Kidney (tissue), 14 donors: ENCODE data around the gene ALG10. TPM values are rescaled to one million over a fixed set of nuclear protein-coding genes. Genes with fewer than 3 reads are reported as not detected.
"Not testable (repeated sequence)": the region's sequence is repeated elsewhere in the genome, so short reads cannot be mapped to it uniquely, and the experiment has no call there.

Experiments
- DNase-seq, 5 donors: peaks; one replicate each; pipeline ENCODE4 v3.0.0-alpha.2; 2013 to 2020
- FAIRE-seq: peaks from 2 replicates; lab custom pipeline; 2012; peaks lifted over from hg19 to GRCh38; lab: Jason Lieb, UNC
- H3K27ac ChIP-seq, 2 donors: one replicate each; pipeline ENCODE4 v1.7.0; 2013; ENCODE audit warnings: low read depth in 2 of 2, low read length in 2 of 2, inconsistent platforms in 1 of 2
- H3K27me3 ChIP-seq: one replicate; pipeline ENCODE4 v1.7.1; 2013; ENCODE audit warnings: low read length, inconsistent platforms; ENCODE audit not compliant: control insufficient read depth, insufficient read depth
- H3K36me3 ChIP-seq, 3 donors: one replicate each; pipeline versions ENCODE4 v1.7.0 to v1.7.1; 2013; ENCODE audit warnings: low read length in 3 of 3, control low read depth in 1 of 3, inconsistent platforms in 1 of 3; ENCODE audit not compliant: insufficient read depth in 3 of 3, control insufficient read depth in 2 of 3
- H3K4me1 ChIP-seq, 3 donors: one replicate each; pipeline versions ENCODE4 v1.7.0 to v1.7.1; 2013; ENCODE audit warnings: low read length in 3 of 3, inconsistent platforms in 1 of 3, low read depth in 1 of 3; ENCODE audit not compliant: control insufficient read depth in 2 of 3, insufficient read depth in 2 of 3
- H3K4me3 ChIP-seq, 3 donors: one replicate each; pipeline versions ENCODE4 v1.7.0 to v1.8.1; 2013; ENCODE audit warnings: low read length in 3 of 3, control low read depth in 1 of 3, inconsistent platforms in 1 of 3
- H3K9ac ChIP-seq, 3 donors: one replicate each; pipeline versions ENCODE4 v1.7.0 to v1.7.1; 2013; ENCODE audit warnings: low read length in 3 of 3, control low read depth in 1 of 3, inconsistent platforms in 1 of 3
- H3K9me3 ChIP-seq, 3 donors: one replicate each; pipeline versions ENCODE4 v1.7.0 to v1.7.1; 2013; ENCODE audit warnings: low read length in 3 of 3, control low read depth in 1 of 3, inconsistent platforms in 1 of 3; ENCODE audit not compliant: control insufficient read depth in 2 of 3, insufficient read depth in 1 of 3
- intact Hi-C: fragments of 100-400 bp; cut with DNase I; formaldehyde crosslinking; loops from one replicate; pipeline ENCODE4 v1.11.1; 2022
- polyA plus RNA-seq: library from polyadenylated mRNA; stranded (reverse); fragments of 350-450 nt; fragmentation: Illumina TruSeq; extraction: RNeasy Lipid Tissue Mini Kit (QIAGEN cat#74804); gene quantifications from one replicate; pipeline ENCODE4 v1.2.3, GENCODE V29; 2014; ENCODE audit warnings: low read depth, low replicate concordance; ENCODE audit not compliant: insufficient read depth
- total RNA-seq: library from RNA; stranded (reverse); fragmentation: NEBNext Ultra II Directional; extraction: Animal tissue kit (Norgen Biotek cat#: 25700); gene quantifications from one replicate; pipeline ENCODE4 v1.2.1, GENCODE V29; 2021
- TF ChIP-seq, protein P1 (sequence below): IDR thresholded peaks from 3 replicates; pipeline ENCODE4 v1.5.1; 2012; ENCODE audit warnings: mild to moderate bottlenecking, moderate library complexity, borderline replicate concordance; ENCODE audit not compliant: insufficient read depth; ENCODE audit errors: extremely low read depth
- donor health status: control.
- donor health status: control.
- donor health status: control.
- donor health status: control.
- donor health status: control.
- donor health status: DM: yes; HTN: yes; CAD: no.
- donor health status: Normal renal cell carcinoma (clear cell type).

ALG10 gene
- total and polyA plus RNA-seq, 2 donors from 2014 or later = 0.88 to 10.7 TPM

DNA sequence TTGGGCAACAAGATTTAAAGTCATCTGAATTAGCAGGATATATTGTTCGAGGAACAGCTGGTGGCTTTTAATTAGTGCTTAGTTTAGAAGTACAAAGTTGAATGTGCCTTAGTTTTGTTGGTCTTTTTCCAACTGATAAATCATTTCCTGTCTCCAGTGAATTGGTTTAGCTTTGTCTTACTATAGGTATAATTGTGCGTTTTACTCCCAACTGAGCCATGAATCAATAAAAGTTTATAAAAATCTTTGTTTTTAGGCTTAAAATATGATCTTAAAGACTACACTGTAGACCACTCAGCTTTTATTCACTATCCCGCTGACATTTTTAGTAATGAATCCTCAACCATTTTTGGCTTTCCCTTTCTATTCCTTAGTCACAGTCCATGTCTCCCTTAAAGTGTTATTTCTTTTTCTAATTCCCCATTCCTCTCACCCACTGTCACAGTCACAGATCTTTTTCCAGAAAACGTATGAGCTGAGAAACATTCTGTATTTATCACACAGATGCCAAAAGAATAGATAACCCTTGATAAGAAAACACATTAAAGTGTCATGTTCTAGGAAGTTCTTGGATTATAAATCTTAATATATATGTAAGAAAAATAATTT lies 34.0 kb upstream of the ALG10 start:
- no peaks in the 10 kb centered on the region for H3K27me3 ChIP-seq
- DNase-seq (peak in 2 of 5 donors; percentile 60 to 78), FAIRE-seq (no peak)
- intact Hi-C loops = no loop called here
- no peak overlapping the region for H3K27ac ChIP-seq
- no peaks in the 10 kb centered on the region for H3K9me3 ChIP-seq
- TF ChIP-seq, protein P1, sequence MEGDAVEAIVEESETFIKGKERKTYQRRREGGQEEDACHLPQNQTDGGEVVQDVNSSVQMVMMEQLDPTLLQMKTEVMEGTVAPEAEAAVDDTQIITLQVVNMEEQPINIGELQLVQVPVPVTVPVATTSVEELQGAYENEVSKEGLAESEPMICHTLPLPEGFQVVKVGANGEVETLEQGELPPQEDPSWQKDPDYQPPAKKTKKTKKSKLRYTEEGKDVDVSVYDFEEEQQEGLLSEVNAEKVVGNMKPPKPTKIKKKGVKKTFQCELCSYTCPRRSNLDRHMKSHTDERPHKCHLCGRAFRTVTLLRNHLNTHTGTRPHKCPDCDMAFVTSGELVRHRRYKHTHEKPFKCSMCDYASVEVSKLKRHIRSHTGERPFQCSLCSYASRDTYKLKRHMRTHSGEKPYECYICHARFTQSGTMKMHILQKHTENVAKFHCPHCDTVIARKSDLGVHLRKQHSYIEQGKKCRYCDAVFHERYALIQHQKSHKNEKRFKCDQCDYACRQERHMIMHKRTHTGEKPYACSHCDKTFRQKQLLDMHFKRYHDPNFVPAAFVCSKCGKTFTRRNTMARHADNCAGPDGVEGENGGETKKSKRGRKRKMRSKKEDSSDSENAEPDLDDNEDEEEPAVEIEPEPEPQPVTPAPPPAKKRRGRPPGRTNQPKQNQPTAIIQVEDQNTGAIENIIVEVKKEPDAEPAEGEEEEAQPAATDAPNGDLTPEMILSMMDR = no peak
- H3K9ac ChIP-seq = no peak overlapping the region
- no peak overlapping the region for H3K4me3 ChIP-seq
- H3K36me3 ChIP-seq = no peaks in the 10 kb centered on the region
- H3K4me1 ChIP-seq = no peaks in the 10 kb centered on the region

DNA sequence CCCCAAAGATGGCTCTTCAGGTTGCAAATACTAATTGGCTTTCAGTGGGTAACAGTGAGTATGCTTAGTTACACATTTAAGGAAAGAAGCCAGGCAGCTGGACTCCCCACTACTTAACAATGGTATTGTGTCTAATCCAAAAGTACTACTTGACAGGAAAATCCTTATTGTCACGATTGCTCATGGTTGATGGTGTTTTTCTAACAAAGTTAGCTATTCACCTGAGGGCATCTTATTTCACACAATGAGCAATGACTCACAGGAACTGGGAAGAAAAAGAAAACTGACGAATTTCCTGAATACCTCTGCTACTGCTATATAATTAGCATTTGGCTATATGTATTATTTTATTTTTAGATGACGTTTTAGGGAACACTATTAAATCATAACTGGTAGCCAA lies 33.4 kb upstream of the ALG10 start:
- no peaks in the 10 kb centered on the region for H3K36me3 ChIP-seq
- H3K27me3 ChIP-seq = no peaks in the 10 kb centered on the region
- FAIRE-seq (no peak), DNase-seq (peak in 2 of 5 donors; percentile 17 to 34)
- intact Hi-C loops = no loop called here
- no peak overlapping the region for H3K27ac ChIP-seq
- TF ChIP-seq, protein P1 = no peak
- H3K4me3 ChIP-seq = no peak overlapping the region
- H3K4me1 ChIP-seq = no peaks in the 10 kb centered on the region
- H3K9me3 ChIP-seq = no peaks in the 10 kb centered on the region
- no peak overlapping the region for H3K9ac ChIP-seq

- Histone ChIP-seq H3K4me1 (no peaks in the 10 kb centered on the region), H3K36me3 (no peaks in the 10 kb centered on the region), H3K9ac (no peak overlapping the region), H3K27ac (no peak overlapping the region), H3K9me3 (no peaks in the 10 kb centered on the region), H3K4me3 (no peak overlapping the region), H3K27me3 (no peaks in the 10 kb centered on the region)
- FAIRE-seq (no peak), DNase-seq (no peak)
- intact Hi-C loops = no loop called here
- TF ChIP-seq, protein P1 = no peak
These were observed 27.2 kb upstream of the ALG10 start for GRCh38 chr12:33994857-33995808.

- DNase-seq, H3K9ac ChIP-seq, H3K27me3 ChIP-seq, FAIRE-seq, intact Hi-C loops, H3K27ac ChIP-seq, H3K9me3 ChIP-seq, H3K36me3 ChIP-seq, H3K4me3 ChIP-seq, H3K4me1 ChIP-seq: not testable (repeated sequence)
These were observed 13.5 kb upstream of the ALG10 start for GRCh38 chr12:34008835-34009234.
